Measurements from ENCODE around the gene MSRB1. TPM values are rescaled to one million over a fixed set of nuclear protein-coding genes. Genes with fewer than 3 reads are reported as not detected.

Gene MSRB1
- total and polyA plus RNA-seq, 9 of the 15 experiments (the other 6 are each of a cell fraction or from before 2014, with no cell fraction given), result 5.4 to 33.7 (median 25.7) TPM

GRCh38 chr16:1917665-1918350 lies 25.2 kb downstream of the MSRB1 start:
- Histone ChIP-seq H3K9me1 (ENCODE audit: control insufficient read depth, insufficient read depth, low read length) (no peaks in the 10 kb centered on the region), H2AFZ (ENCODE audit: low read depth, low read length) (no peak overlapping the region), H3K9me3 (replicated peaks; ENCODE audit: control insufficient read depth, insufficient read depth, low read depth, low read length) (no peaks in the 10 kb centered on the region), H3K4me2 (ENCODE audit: insufficient read depth, low read length) (no peak overlapping the region), H4K20me1 (replicated peaks; ENCODE audit: control insufficient read depth, insufficient read depth, low read length) (0 out of 2 replicates have a peak, but pooled peaks cover 11% of the 10 kb centered on the region), H3K79me2 (ENCODE audit: control insufficient read depth, insufficient read depth, low read length) (no peaks in the 10 kb centered on the region), H3K27me3 (ENCODE audit: control insufficient read depth in 2 of 2, insufficient read depth in 2 of 2, low read length in 2 of 2) (peaks cover 22 to 49% of the 10 kb centered on the region in 2 experiments; a peak in 4 of 5 replicates), H3K27ac (ENCODE audit: extremely low read depth, low read depth, low read length) (no peak overlapping the region), H3K4me3 (no peak overlapping the region), H3K9ac (ENCODE audit: insufficient read depth in 1 of 2, low read depth in 2 of 2, low read length in 2 of 2) (no peak overlapping the region), H3K36me3 (ENCODE audit: control insufficient read depth, insufficient read depth, low read length) (no peaks in the 10 kb centered on the region), H3K4me1 (replicated peaks in 1 of 2; ENCODE audit: control insufficient read depth in 2 of 2, insufficient read depth in 2 of 2, low read length in 2 of 2) (peaks cover 6 to 64% of the 10 kb centered on the region in 2 experiments; a peak in 4 of 5 replicates)
- 48% methylated on average over 34 of the region's 81 CpGs for WGBS (ENCODE audit: insufficient coverage, low coverage, missing lambda C conversion rate)
- DNase-seq (ENCODE audit: extremely low read depth in 1 of 4, low spot score in 3 of 4) (no peak), ATAC-seq (no peak), FAIRE-seq (no peak)
- intact Hi-C loops (cut with micrococcal nuclease) (no loop called here), in situ Hi-C loops (cut with MboI) (no loop called here)
- POLR2A ChIA-PET, result no interaction called here
- CTCF ChIA-PET (ENCODE audit: low intra/inter-chr PET ratio), result no interaction called here
- no TSS peak for BruUV-seq (replicated peaks)
- TF ChIP-seq SMARCA4 (IDR thresholded peaks at IDR 0.05) (no peak), MYC (IDR thresholded peaks at IDR 0.05; ENCODE audit: low read depth, low read length) (no peak), MYC (CRISPR knock-in tag; IDR thresholded peaks at IDR 0.05; ENCODE audit: borderline replicate concordance, low read depth) (no peak), ZBTB49 (CRISPR knock-in tag; IDR thresholded peaks at IDR 0.05; ENCODE audit: borderline replicate concordance) (no peak), ZNF830 (CRISPR knock-in tag; IDR thresholded peaks at IDR 0.05) (no peak), TSC22D4 (tag; IDR thresholded peaks at IDR 0.05) (no peak)
